Measurements from ENCODE around the gene PTPMT1.
"Not testable (repeated sequence)": the region's sequence is repeated elsewhere in the genome, so short reads cannot be mapped to it uniquely, and the experiment has no call there.

PTPMT1 gene

GRCh38 chr11:47565340-47566148, at the start of gene PTPMT1:
TSS of gene PTPMT1 (plus strand) at chr11:47565599. CDS start at chr11:47565623, 24 bp downstream.
- DNase-seq (ENCODE audit: low spot score) = peak; percentile 73

- DNase-seq (ENCODE audit: low spot score) = no peak
Observed at GRCh38 chr11:47516155-47516554, 49.2 kb upstream of the PTPMT1 start.

- no peak for DNase-seq (ENCODE audit: low spot score)
Observed at GRCh38 chr11:47516984-47517853, 48.2 kb upstream of the PTPMT1 start.

GRCh38 chr11:47518212-47518964, 47.0 kb upstream of the PTPMT1 start:
- DNase-seq (ENCODE audit: low spot score) = no peak

GRCh38 chr11:47523490-47524225, 41.7 kb upstream of the PTPMT1 start:
- peak; percentile 8 for DNase-seq (ENCODE audit: low spot score)

GRCh38 chr11:47524291-47524874, 41.0 kb upstream of the PTPMT1 start:
- DNase-seq (ENCODE audit: low spot score) = no peak

GRCh38 chr11:47526032-47526431, 39.4 kb upstream of the PTPMT1 start:
- not testable (repeated sequence) for DNase-seq (ENCODE audit: low spot score)

- DNase-seq (ENCODE audit: low spot score) = no peak
Observed at GRCh38 chr11:47527186-47527585, 38.2 kb upstream of the PTPMT1 start.

- no peak for DNase-seq (ENCODE audit: low spot score)
Observed at GRCh38 chr11:47529951-47530350, 35.4 kb upstream of the PTPMT1 start.

GRCh38 chr11:47530721-47531120, 34.7 kb upstream of the PTPMT1 start:
- DNase-seq (ENCODE audit: low spot score) = not testable (repeated sequence)

- DNase-seq (ENCODE audit: low spot score) = no peak
Observed at GRCh38 chr11:47531666-47532065, 33.7 kb upstream of the PTPMT1 start.

- no peak for DNase-seq (ENCODE audit: low spot score)
Observed at GRCh38 chr11:47532597-47533213, 32.7 kb upstream of the PTPMT1 start.

GRCh38 chr11:47533690-47534151, 31.7 kb upstream of the PTPMT1 start:
- no peak for DNase-seq (ENCODE audit: low spot score)

- DNase-seq (ENCODE audit: low spot score) = no peak
Observed at GRCh38 chr11:47534704-47535251, 30.6 kb upstream of the PTPMT1 start.

- no peak for DNase-seq (ENCODE audit: low spot score)
Observed at GRCh38 chr11:47536915-47537314, 28.5 kb upstream of the PTPMT1 start.

GRCh38 chr11:47538741-47539565, 26.4 kb upstream of the PTPMT1 start:
- DNase-seq (ENCODE audit: low spot score) = no peak

- no peak for DNase-seq (ENCODE audit: low spot score)
Observed at GRCh38 chr11:47539681-47540039, 25.7 kb upstream of the PTPMT1 start.

- DNase-seq (ENCODE audit: low spot score) = no peak
Observed at GRCh38 chr11:47541070-47541469, 24.3 kb upstream of the PTPMT1 start.

GRCh38 chr11:47545298-47545697, 20.1 kb upstream of the PTPMT1 start:
- DNase-seq (ENCODE audit: low spot score) = no peak

All from LoVo (cell line).